Measurements from ENCODE around the gene IRF1.

Gene IRF1

DNA sequence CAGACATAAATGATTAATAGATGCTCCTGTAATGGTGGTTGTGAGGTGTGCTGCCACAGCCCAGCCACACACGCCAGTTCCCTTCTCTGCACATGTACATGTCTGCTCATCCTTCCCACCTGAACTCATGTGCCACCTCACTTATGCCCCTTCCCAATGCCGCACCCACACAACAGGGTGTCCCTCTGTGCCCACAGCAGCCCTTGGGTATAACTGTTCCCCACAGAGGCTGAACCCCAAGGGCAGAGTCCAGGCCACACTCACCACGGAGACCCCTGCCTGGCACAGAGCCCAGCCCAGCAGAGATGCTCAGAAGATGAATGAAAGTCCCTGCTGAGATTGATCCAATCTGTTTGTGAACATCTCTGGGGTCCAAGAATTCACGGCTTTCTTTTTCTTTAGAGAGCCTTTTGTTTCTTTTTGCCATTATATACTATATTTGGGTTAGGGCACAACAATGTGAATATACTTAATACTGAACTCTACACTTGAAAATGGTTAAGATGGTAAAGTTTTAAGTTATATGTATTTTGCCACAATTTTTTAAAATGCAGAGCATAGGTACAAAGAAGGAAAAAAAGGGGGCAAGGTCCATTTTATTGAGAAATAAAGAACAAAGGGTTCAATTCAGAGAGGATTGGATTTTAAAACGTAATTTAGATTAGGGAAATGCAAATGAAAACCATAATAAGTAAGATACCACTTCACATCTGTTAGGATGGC is 29.6 kb downstream of the IRF1 start:
- DNase-seq = no peak

DNA sequence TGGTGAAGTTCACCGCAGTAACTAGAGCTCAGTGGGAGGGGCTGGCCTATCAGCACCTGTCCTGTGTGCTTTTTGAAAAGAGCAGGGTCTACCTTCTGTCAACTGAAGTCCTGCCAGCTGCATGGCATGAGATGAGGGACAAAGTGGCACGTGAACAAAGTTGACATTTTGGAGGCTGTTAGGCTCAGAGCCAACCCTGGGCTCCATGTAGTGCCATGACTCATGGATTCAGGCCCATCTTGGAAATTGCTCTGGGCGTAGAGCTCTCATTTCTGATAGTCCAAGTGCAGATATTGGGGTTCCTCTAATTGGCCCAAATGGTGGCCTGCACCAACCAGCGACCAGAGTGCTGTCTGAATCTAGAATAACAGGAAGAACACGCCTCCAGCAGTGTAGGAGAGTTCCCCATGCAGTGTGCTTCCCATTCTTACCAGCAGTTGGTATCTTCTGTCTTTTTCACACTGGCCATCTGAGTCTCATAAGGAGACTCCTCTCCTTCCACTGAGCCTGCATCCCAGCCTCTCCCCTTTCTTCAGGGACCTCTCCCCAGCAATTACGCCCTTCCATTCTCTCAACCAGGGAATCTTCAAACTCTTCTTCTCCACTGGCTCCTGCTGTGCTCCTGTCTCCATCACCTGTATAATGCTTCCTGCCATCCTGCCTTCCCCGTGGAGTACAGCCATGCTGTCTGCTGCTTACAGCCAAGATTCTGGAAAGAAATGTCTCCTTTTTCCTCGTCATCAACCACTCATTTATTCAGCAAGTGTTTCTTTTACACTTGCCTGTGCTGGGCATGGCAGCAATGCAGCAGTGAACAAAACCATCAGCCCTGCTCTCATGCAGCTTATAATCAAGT is 30.4 kb downstream of the IRF1 start:
- peak; percentile 83 to 91 (median 88) for DNase-seq

DNA sequence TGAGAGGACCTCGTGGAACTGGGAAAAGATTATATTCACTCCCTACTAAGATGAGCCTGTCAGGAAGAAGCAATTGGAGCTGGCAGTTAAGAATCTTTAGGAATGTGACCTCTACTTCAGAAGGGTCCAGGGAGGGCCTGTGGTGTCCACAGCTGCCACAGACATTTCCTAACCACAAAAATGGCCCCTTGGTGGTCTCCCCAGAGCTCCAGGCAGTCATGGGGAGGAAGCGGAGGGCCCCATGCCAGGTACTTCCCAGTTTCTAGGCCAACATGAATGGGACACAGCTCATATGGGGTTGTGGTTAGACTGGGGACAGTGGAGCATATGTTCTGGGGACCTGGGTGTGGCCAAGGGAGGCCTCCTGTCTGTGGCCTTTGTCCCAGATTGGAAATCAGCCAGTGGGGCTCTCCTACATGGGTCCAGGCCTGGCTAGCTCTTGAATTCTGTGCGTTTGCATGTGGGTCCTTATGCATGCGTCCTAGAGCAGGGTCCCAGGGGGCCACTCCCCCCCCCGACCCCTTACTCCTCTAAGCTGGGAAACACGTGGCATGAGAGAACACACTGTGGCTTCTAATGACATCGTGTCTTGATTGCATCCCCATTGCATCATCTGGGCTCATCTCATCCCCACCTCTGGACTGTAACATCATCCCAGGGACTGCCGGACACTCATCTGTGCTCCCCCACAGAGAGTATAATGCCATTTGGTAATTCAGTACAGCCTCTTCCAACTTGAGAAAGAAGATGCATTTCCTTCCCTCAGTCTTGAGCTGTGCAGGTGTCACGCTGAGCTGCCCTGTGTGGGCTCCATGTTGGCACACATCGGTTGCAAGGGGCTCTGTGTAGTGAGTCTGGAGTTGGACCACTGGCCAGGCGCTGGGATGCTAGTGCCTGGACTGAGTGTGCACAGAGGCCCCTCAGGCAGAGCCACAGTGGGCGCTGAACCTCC is 31.3 kb downstream of the IRF1 start:
- DNase-seq = peak in 3 of 4 experiments; percentile 37 to 52 (median 40)

DNA sequence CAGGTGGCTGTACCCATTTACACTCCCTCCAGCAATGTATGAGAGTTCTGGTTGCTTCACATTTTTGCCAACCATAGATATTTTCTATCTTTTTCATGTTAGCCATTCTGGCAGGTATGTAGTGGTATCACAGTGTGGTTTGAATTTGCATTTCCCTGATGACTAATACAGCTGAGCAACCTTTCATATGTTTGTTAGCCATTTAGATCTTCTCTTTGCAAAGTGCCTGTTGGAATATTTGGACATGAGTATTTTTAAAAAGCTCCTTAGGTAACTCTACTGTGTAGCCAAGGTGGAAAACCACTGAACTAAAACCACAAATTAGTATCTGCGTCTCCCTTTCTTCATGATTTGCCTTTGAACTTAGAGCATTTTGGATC is 31.9 kb downstream of the IRF1 start:
- no peak for DNase-seq

DNA sequence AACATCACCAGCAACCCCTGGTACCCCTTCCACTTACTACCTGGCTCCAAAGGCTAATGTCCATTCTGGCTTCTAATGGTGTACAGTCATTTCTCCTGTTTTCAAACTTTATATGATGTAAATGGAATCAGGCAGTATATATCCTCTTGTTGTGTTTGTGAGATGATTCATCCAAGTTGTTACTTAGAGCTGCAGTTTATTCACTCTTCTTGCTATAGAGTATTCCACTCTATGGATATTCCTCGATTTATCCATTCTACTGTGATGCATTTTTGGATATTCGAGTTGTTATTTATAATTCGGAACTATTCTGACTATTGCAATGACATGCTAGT is 32.4 kb downstream of the IRF1 start:
- no peak for DNase-seq

DNA sequence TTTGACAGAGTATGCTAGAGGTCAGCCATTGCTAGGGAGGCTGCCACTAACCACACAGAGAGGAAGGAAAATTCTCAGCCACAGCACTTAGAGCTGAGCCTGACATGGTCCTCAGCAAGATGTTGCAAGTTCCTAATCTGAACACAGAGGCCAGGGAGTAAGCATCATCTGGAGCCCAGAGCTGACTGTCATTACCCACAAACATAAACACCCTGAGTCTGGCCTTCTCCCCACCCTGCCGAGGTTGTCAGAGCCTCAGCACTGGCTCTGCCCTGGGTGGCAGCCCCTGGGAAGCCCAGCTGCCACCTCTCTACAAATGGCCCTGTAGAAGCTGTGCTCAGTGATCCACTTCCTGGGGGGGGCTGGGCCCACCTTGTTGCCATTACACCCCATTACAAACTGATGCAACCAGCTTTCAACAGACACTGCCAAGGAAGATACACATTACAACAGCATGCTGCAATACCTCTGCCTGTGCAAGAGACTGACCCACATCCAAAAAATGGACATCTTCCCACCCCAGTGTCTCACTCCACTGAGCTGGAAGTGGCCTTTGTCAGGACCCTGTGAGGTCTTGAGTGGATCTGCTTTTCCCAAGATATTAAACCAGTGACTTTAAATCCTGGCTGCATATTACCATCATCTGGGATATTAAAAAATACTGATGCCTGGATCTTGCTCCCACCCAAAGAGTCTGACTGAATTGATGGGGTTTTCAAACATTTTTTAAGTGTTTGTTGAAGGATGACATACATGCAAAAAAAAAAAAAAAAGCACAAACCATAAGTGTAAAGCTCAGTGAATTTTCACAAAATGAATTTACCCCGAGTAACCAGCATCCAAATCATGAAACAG is 33.0 kb downstream of the IRF1 start:
- DNase-seq = peak; percentile 68 to 90 (median 84)

DNA sequence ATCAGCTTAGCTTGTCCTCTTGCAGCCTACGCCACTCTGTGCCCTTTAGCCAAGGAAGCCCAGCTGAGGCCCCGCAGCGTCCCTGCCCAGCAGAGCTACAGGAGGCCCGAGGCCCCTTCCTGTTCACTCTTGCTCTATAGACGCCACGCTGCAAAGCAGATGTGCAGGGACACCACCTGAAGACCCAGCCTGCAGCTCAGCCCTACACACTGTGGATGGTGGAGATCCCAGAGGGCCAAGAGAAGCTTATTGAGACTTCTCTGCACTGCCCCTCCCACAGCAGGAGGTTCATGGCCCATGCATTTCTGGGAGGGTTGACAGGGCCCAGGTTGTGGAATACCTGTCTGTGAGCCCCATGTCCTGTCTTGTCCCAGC is 33.6 kb downstream of the IRF1 start:
- no peak for DNase-seq

DNA sequence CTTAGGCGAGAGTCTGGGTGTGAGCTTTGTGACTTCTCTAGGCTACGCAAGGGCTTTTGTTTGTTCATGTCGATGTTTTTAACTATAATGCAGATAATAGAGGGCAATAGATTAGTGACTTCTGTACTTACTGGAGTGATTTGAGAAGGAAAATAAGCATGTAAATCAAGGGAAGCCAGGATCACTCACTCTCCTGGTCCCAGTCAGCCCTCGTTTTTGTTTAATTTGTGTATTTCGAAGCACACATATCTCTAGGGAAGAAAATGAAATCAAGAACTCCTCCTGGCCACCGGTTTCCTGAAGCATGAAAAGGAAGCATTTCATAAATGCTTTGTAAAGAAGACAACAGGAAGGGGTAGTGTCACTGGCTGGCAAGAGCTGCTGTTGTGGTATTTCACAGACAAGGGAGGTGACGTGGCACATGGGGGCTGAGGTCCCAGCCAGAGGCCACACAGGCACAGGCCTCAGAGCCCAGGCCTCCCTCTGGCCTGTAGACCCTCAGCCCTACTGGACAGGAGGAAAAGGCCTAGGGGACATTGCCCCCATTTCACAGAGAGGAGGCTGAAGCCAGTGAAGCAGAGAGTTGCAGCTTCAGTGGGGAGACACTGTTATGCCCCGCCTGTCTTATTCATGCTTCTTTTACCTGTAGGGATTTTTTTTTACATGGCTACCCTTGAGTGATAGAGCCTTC is 34.1 kb downstream of the IRF1 start:
- DNase-seq = peak; percentile 80 to 93 (median 86)

DNA sequence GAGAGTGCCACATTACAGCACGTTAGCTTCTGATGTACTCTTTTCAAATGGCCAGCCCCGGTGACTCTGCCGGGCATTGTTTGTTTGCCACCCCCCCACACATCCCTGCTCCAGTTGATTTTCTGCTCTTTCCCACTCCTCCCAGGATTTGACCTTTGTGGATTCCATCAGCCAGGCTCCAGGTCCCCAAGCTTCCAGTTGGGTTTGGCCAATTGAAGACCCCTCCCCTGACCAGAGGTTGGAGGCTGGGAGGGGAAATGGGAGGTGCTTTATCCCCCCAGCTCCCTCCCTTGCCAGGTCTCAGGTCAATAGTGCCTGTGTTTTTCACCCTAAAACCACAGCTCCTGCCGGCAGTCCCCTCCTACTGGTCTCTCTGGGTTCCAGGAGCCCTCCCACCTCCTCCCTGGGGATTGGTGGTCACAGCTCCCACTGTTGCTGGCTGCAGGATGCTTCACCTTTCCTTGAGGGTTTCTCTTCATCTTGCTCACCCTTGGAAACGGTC is 34.9 kb downstream of the IRF1 start:
- no peak for DNase-seq

DNA sequence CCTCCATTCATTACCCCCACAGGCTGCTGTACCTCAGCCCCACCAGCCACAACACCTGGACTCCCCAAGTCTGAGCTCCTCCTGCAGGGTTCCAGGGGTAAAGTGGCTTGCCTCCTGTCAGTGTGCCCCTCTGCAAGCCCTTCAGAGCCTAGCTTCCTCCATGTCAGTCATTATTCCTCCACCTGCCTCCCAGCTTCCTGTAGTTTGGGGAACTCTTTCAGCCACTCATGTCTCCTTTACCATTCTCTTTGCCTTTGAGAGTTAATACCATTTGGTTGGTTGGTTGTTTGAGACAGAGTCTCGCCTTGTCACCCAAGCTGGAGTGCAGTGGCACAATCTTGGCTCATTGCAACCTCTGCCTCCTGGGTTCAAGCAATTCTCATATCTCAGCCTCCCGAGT is 36.2 kb downstream of the IRF1 start:
- DNase-seq = no peak

DNA sequence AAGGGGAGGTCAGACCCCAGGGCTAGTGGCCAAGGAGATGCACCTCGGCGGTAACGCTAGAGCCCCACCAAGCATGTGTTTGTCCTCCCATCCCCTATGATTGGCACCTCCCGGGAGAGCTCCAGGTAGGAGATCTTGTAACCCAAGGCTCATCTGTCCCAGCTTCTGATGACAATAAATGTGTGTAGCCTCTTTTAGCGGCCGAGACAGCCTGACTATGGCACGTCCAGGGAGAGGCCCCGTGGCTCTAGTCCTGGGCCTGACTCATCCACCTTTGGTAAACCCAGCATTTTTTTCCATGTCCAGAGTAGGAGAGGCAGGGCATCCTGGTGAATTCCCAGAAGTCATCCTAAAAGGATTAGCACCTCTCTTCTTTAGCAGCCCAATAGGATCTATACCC is 39.2 kb downstream of the IRF1 start:
- DNase-seq = no peak

DNA sequence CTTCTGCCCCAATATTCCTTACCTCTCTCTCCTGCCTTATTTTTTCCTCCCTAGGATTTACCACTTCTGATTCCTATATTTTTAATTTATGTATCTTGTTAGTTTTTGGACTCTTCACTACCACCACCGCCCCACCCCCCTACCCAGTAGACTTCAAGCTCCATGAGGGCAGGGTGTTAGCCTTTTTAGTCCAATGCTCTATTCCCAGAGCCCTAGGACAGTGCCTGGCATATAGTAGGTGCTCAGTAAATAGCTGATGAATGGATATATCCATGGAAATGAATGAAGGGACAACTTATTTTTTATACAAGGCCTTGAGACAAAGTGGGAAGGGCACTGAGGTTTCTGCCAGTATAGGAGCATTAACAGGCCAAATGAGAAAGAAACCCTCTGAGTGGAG is 41.5 kb downstream of the IRF1 start:
- no peak for DNase-seq

DNA sequence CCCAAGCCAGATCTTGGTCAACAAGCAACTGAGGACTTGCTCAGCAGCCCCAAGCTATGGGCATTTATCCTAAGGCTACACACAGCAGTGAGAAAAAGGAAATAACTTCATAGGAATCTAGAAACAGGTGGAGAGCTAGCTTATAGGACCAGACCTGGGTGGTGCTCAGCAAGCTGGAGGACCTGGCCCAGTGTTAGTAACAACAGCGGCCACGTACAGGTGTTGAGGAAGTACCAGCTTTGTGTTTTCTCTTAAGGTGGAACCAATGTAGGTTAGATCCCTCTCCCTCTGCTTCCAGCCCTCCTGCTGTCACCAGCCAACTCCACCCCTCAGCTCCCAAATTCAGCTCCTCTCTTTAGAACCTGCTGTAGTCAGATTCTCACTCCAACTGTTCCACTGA is 43.4 kb downstream of the IRF1 start:
- DNase-seq = no peak

DNA sequence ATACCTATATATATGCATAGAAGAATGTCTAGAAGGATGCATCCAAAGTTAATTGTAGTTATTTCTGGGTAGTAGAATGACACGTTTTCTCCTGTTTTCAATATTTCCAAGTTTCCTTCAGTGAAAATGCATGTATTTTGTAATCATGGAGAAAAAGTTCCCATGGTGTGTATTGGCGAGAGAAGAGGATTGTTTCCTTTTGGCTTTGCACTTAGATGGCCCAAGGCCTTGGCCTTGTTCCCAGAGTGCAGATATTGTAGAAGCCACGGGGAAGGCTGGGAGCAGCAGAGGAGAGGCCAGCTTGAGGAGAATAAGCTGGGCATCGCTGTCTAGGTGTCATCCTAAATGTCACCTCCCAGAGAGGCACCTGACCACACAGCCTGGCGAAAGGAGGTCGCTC is 44.0 kb downstream of the IRF1 start:
- DNase-seq = no peak

DNA sequence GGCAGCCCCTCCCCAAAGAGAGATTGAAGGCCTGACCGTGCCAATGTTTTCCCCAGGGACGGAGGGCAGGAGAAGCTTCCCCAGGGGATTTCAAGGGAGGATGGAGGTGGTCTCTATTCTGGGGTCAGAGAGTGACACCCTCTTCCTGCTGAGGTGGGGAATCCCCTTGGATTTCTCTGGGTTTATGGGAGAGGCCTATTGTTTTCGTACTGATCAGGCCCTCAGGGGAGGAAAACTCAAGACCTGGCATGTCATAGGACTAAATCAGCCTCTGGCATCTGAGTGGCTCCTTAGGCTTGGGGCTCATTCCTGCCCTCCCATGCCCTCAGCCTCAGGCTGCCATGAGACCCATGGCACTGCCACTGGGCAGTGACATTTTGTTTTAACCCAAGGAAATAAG is 44.6 kb downstream of the IRF1 start:
- no peak for DNase-seq

DNA sequence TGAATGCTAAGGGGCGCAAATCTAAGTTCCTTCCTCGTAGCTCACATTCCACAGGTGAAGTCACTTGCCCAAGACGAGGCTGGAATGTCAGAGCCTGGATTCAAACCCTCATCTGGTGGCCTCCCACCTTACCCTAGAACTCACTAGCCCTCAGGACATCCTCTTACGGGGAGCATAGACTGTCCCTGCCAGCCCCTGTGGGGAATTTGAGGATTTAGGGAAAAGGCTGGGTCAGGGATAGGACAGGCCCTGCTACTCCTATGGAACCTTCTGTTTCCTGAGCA is 45.0 kb downstream of the IRF1 start:
- no peak for DNase-seq

DNA sequence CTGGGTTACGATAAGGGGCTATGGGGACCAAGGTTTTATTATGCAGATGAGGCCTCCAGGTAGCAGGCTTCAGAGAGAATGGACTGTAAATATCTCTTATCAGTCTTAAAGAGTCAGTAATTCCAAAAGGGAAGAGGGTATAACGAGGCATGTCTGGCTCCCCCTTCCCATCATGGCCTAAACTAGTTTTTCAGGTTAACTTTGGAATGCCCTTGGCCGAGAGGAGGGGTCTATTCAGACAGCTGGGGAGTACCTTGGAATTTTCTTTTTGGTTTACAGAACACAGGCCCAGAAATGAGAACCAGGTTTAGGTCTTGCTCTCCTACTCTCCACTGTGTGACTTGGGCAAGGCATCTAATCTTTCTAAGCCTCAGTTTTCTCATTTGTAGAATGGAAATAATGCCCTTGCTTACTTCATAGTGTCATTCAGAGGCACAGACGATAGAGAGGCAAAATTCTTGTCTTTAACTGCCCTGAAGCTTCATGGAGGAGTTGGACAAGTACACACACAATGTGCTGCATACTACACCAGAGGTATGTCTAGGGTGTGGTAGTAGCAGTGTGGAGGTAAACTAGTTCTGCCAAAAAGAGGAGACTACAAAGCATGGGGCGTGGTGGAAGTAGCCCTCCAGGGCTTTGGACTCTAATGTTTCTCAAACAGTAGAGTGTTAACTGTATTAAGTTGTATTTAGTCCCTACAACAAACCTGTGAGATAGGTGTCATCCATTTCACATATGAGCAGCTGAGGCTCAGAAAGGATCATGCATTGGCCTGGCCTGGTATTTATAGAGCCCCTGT is 45.5 kb downstream of the IRF1 start:
- DNase-seq = no peak

DNA sequence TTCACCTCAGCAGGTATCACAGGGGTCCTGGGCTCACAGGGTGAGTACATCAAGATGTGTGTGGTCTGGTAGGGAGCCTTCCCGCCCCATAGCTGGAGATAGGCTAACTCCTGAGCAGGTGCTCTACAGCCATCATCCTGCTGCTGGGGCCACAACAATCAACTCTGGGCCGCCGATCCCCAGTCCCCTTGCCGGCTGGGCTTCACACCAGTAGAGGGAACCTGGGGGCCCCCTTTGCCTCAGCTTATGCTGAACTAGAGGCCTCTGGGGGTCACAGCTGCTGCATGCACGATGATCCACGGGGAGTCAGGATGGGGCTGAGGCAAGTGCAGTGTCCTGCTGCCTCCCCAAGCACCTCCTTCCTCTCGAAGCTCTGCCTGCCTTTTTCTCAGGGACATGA is 46.5 kb downstream of the IRF1 start:
- no peak for DNase-seq

DNA sequence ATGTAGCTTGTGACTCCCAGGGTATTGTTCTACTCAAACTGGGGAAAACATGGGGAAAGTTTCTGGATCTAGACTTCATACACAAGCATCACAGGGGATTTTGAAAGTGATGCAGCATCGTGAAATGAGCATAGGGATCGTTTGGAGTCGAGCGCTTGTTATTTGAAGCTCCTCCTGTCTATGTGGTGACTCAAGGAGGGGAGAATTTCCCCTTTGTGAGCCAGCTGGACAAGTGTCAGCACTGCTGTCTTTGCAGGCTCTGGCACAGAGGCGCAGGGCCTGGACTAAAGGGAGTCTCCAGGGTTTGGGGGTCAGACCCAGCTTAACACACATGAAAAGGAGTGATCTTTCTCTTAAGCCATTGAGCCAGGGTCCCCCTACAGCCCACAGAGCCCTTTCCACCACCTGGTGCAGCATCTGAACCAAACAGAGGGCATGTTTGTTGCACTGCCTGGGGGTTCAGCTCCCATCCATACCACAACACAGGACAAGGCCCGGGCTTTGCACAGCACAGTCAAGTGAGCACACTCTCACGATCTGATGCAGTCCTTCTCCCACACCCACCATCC is 51.0 kb downstream of the IRF1 start:
- peak; percentile 72 to 89 (median 78) for DNase-seq

DNA sequence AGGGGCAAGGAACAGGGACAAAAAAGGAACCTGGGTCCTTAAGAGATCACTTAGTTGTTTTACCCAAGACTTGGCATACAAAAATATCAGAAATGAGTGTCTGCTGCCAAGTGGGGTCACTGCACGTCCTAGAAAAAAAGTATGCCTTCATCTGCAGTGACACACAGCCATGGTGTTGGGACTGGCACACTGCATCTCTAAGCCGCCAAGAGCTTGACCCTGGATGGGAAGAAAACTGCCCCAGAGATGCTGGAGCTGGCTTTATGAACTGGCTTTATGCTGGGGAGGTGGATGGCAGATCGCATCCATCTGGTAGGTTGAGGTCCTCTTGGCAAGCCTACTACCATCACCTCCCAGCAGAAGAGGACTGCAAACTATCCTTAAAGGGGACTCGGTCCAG is 51.7 kb downstream of the IRF1 start:
- DNase-seq = peak in 1 of 4 experiments; percentile 27
